Chondrocyte (in vitro differentiated cells): ENCODE results near the gene ENTREP3. TPM values are rescaled to one million over a fixed set of nuclear protein-coding genes. Genes with fewer than 3 reads are reported as not detected.
A peak's percentile ranks its signal among the peaks of the same experiment; 100 is the strongest.

ENCODE experiments used
- DNase-seq: peaks from one replicate; pipeline ENCODE4 v3.0.0; 2021; ENCODE audit warnings: mixed read lengths, low spot score
- H3K27ac Mint-ChIP-seq: one replicate; pipeline ENCODE4 v1.8.0; 2021; ENCODE audit warnings: mild to moderate bottlenecking, moderate library complexity, mixed read lengths; ENCODE audit not compliant: unreplicated experiment
- H3K27me3 Mint-ChIP-seq: 2 replicates; pipeline ENCODE4 v1.8.0; 2021; ENCODE audit warnings: low read depth, mixed read lengths
- H3K36me3 Mint-ChIP-seq: 2 replicates; pipeline ENCODE4 v1.8.0; 2021; ENCODE audit warnings: low read depth, mixed read lengths
- H3K4me1 Mint-ChIP-seq: 2 replicates; pipeline ENCODE4 v1.8.0; 2021; ENCODE audit warnings: low read depth, mild to moderate bottlenecking, mixed read lengths
- H3K4me3 Mint-ChIP-seq: one replicate; pipeline ENCODE4 v1.8.0; 2021; ENCODE audit warnings: mild to moderate bottlenecking, moderate library complexity, mixed read lengths; ENCODE audit not compliant: unreplicated experiment
- H3K9me3 Mint-ChIP-seq: 2 replicates; pipeline ENCODE4 v1.8.0; 2021; ENCODE audit warnings: low read depth, mixed read lengths
- CTCF ChIP-seq: fragments of 200-600 bp; sonication (generic); IDR thresholded peaks from 2 replicates; pipeline ENCODE4 v1.5.0; 2021; ENCODE audit warnings: antibody characterized with exemption, mild to moderate bottlenecking, moderate library complexity
- total RNA-seq: library from RNA; stranded (reverse); gene quantifications from 3 replicates; pipeline ENCODE4 v1.2.1, GENCODE V29; 2021

The ENTREP3 gene
- total RNA-seq, 1 donor from 2014 or later, result 42.8 TPM

- DNase-seq, result peak; percentile 6
- no peaks in the 10 kb centered on the region for H3K27me3 Mint-ChIP-seq
- peak overlapping the region; percentile 49 for H3K27ac Mint-ChIP-seq
- H3K9me3 Mint-ChIP-seq, result no peaks in the 10 kb centered on the region
- TF ChIP-seq CTCF, result no peak
- H3K4me1 Mint-ChIP-seq, result peaks cover 43% of the 10 kb centered on the region
- no peak overlapping the region for H3K4me3 Mint-ChIP-seq
- H3K36me3 Mint-ChIP-seq, result peaks cover 2% of the 10 kb centered on the region
Observed at GRCh38 chr1:155210314-155211104, 44.8 kb downstream of the ENTREP3 start.

- TF ChIP-seq CTCF, result no peak
- DNase-seq, result no peak
- no peaks in the 10 kb centered on the region for H3K9me3 Mint-ChIP-seq
- peaks cover 43% of the 10 kb centered on the region for H3K4me1 Mint-ChIP-seq
- peak overlapping the region; percentile 99 for H3K27ac Mint-ChIP-seq
- H3K36me3 Mint-ChIP-seq, result peaks cover 2% of the 10 kb centered on the region
- peak overlapping the region; percentile 80 for H3K4me3 Mint-ChIP-seq
- no peaks in the 10 kb centered on the region for H3K27me3 Mint-ChIP-seq
Observed at GRCh38 chr1:155209312-155209721, 46.0 kb downstream of the ENTREP3 start.

- Mint-ChIP-seq H3K27ac (peak within 1 kb of the TSS; percentile 99), H3K9me3 (no peaks in the 10 kb centered on the region), H3K4me3 (peak within 1 kb of the TSS; percentile 80), H3K27me3 (no peaks in the 10 kb centered on the region), H3K4me1 (peaks cover 43% of the 10 kb centered on the region), H3K36me3 (peaks cover 2% of the 10 kb centered on the region)
- no peak for TF ChIP-seq CTCF
- peak; percentile 96 for DNase-seq
Observed at GRCh38 chr1:155208541-155209311, 46.6 kb downstream of the ENTREP3 start, which contains the start of gene MTX1. MTX1 (plus strand) TSS chr1:155208695; CDS start chr1:155208805, 110 bp downstream.

- no peaks in the 10 kb centered on the region for H3K9me3 Mint-ChIP-seq
- peak; percentile 65 for DNase-seq
- H3K27me3 Mint-ChIP-seq, result no peaks in the 10 kb centered on the region
- TF ChIP-seq CTCF, result no peak
- peak within 1 kb of the TSS; percentile 99 for H3K27ac Mint-ChIP-seq
- peaks cover 2% of the 10 kb centered on the region for H3K36me3 Mint-ChIP-seq
- peaks cover 43% of the 10 kb centered on the region for H3K4me1 Mint-ChIP-seq
- H3K4me3 Mint-ChIP-seq, result peak within 1 kb of the TSS; percentile 80
Observed at GRCh38 chr1:155207806-155208540, 47.3 kb downstream of the ENTREP3 start, which contains the start of gene THBS3. THBS3 (minus strand) TSS chr1:155207897; CDS start chr1:155207876, 21 bp downstream.
